Measurements from ENCODE around the gene ZNF224. TPM values are rescaled to one million over a fixed set of nuclear protein-coding genes. Genes with fewer than 3 reads are reported as not detected.

Gene ZNF224
- total and polyA plus RNA-seq, 2 of the 8 experiments (the other 6 are each of a cell fraction or from before 2014, with no cell fraction given): 3.7 to 17.2 TPM

DNA sequence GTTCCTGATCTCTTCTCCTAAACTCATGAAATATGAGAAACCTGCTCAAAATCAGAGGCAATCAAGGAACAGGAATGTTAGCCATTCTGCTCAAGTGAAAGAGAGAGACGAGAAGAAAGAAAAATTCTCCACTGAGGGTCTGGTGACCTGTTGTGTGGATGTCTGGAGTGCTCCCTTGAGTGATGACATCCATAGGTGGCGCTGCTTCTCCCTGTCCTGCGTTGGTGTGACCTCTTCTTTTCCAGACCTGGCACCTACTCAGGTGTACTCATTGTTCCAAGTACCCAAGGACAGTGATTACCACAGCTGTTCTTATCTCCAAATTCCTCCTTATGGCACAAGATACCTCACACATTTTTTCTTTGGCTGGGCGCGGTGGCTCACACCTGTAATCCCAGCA is 38.3 kb upstream of the ZNF224 start:
- ChIA-PET CTCF (ENCODE audit: partially characterized antibody) (no interaction called here), POLR2A (ENCODE audit: partially characterized antibody) (no interaction called here)
- TF ChIP-seq, protein P1, sequence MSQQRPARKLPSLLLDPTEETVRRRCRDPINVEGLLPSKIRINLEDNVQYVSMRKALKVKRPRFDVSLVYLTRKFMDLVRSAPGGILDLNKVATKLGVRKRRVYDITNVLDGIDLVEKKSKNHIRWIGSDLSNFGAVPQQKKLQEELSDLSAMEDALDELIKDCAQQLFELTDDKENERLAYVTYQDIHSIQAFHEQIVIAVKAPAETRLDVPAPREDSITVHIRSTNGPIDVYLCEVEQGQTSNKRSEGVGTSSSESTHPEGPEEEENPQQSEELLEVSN (IDR thresholded peaks at IDR 0.05): no peak
- no peak for TF ChIP-seq SRF (IDR thresholded peaks at IDR 0.05; ENCODE audit: low read depth, low read length)
- TF ChIP-seq HDAC2 (IDR thresholded peaks at IDR 0.05; ENCODE audit: borderline replicate concordance in 1 of 2, low read depth in 2 of 2, low read length in 2 of 2): no peak
- TF ChIP-seq, protein P2, sequence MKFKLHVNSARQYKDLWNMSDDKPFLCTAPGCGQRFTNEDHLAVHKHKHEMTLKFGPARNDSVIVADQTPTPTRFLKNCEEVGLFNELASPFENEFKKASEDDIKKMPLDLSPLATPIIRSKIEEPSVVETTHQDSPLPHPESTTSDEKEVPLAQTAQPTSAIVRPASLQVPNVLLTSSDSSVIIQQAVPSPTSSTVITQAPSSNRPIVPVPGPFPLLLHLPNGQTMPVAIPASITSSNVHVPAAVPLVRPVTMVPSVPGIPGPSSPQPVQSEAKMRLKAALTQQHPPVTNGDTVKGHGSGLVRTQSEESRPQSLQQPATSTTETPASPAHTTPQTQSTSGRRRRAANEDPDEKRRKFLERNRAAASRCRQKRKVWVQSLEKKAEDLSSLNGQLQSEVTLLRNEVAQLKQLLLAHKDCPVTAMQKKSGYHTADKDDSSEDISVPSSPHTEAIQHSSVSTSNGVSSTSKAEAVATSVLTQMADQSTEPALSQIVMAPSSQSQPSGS (IDR thresholded peaks at IDR 0.05; ENCODE audit: low read length): no peak
- no peak for TF ChIP-seq BACH1 (IDR thresholded peaks at IDR 0.05; ENCODE audit: low read length)
- peak in 2 of 3 experiments; percentile 43 to 47; a peak in 3 of 4 replicates for TF ChIP-seq CTCF (IDR thresholded peaks at IDR 0.05; ENCODE audit: control extremely low read depth in 1 of 3, insufficient read depth in 1 of 3, low read depth in 1 of 3, low read length in 3 of 3)
- no peak for TF ChIP-seq SP4 (IDR thresholded peaks at IDR 0.05; ENCODE audit: low read length)
- no peak for TF ChIP-seq MAFK (IDR thresholded peaks at IDR 0.05; ENCODE audit: low read depth, low read length)

More for the DNA sequence above, 38.3 kb upstream of the ZNF224 start:
- Histone ChIP-seq H3K9me3 (ENCODE audit: insufficient read depth in 2 of 2, low read depth in 1 of 2, low read length in 1 of 2) (no peaks in the 10 kb centered on the region), H3K36me3 (ENCODE audit: control insufficient read depth in 2 of 4, insufficient read depth in 4 of 4, low read length in 3 of 4) (peaks cover 0 to 15% (median 7%) of the 10 kb centered on the region in 4 experiments; a peak in 3 of 8 replicates), H3K27me3 (replicated peaks in 1 of 4; ENCODE audit: control insufficient read depth in 3 of 4, extremely low read depth in 1 of 4, insufficient read depth in 3 of 4, low read length in 3 of 4) (no peaks in the 10 kb centered on the region), H3K14ac (ENCODE audit: insufficient read length) (no peak overlapping the region), H3K79me2 (ENCODE audit: control insufficient read depth in 1 of 2, insufficient read depth in 2 of 2, low read length in 2 of 2) (peaks cover 0 to 7% of the 10 kb centered on the region in 2 experiments; a peak in 2 of 4 replicates), H2BK15ac (ENCODE audit: low read length) (no peak overlapping the region), H3K56ac (replicated peaks; ENCODE audit: insufficient read length, low read depth, low read length) (no peak overlapping the region), H4K20me1 (replicated peaks in 1 of 2; ENCODE audit: control insufficient read depth in 1 of 2, insufficient read depth in 2 of 2, low read length in 2 of 2) (no peaks in the 10 kb centered on the region), H3K4me1 (replicated peaks in 1 of 4; ENCODE audit: control insufficient read depth in 3 of 4, insufficient read depth in 4 of 4, low read length in 3 of 4) (peaks cover 0 to 2% (median 0%) of the 10 kb centered on the region in 4 experiments; a peak in 1 of 7 replicates), H2BK20ac (ENCODE audit: low read length) (no peak overlapping the region), H2BK12ac (ENCODE audit: low read depth, low read length) (no peak overlapping the region), H3K23ac (ENCODE audit: insufficient read length) (no peak overlapping the region), H3K79me1 (ENCODE audit: low read depth, low read length) (no peaks in the 10 kb centered on the region), H3K27ac (ENCODE audit: low read depth, low read length) (no peak overlapping the region), H3K9ac (replicated peaks in 1 of 4; ENCODE audit: extremely low read depth in 1 of 4, low read depth in 3 of 4, low read length in 3 of 4) (no peak overlapping the region), H2AK5ac (ENCODE audit: low read depth, low read length) (no peak overlapping the region), H4K8ac (ENCODE audit: extremely low read depth, insufficient read depth, low read length) (no peak overlapping the region), H3K23me2 (ENCODE audit: low read depth, low read length) (peaks cover 3% of the 10 kb centered on the region), H2AFZ (ENCODE audit: low read length) (no peak overlapping the region), H2BK5ac (ENCODE audit: low read depth, low read length) (no peak overlapping the region), H4K5ac (ENCODE audit: insufficient read length, low read depth, low read length) (no peak overlapping the region), H3K4me2 (ENCODE audit: insufficient read depth in 1 of 2, low read depth in 2 of 2, low read length in 2 of 2) (no peak overlapping the region), H3K18ac (ENCODE audit: extremely low read depth, low read length) (no peak overlapping the region), H3K4ac (replicated peaks; ENCODE audit: insufficient read length, low read depth, low read length) (no peak overlapping the region), H2BK120ac (replicated peaks; ENCODE audit: low read depth, low read length) (no peak overlapping the region), H4K91ac (replicated peaks; ENCODE audit: insufficient read length, low read length) (no peak overlapping the region), H3K4me3 (ENCODE audit: extremely low read depth in 1 of 4, insufficient read depth in 2 of 4, low read depth in 3 of 4, low read length in 4 of 4) (no peak overlapping the region)
- FAIRE-seq: no peak
- no peak for DNase-seq (ENCODE audit: low read depth in 1 of 2, low spot score in 2 of 2)
- WGBS, 2 experiments (ENCODE audit: extremely low coverage in 1 of 2, insufficient coverage in 1 of 2, insufficient read length in 1 of 2, insufficient replicate concordance in 2 of 2, low coverage in 1 of 2, low lambda C conversion rate in 2 of 2, missing lambda C conversion rate in 1 of 2): 92% methylated on average over 5 of the region's 5 CpGs; no CpG with 5 or more reads in 1 of the 2 experiments

Data from H1 (cell line).